Activated CD8-positive, alpha-beta T cell treated with anti-CD3 and anti-CD28 coated beads for 36 hours (primary cell): ENCODE measurements around the gene FOXQ1. TPM values are rescaled to one million over a fixed set of nuclear protein-coding genes. Genes with fewer than 3 reads are reported as not detected.
A peak's percentile ranks its signal among the peaks of the same experiment; 100 is the strongest.

Source experiments
- ATAC-seq: fragments of 200-7000 bp; cut with Tn5 transposase; one replicate; pipeline ENCODE4 v1.10.0; 2021; ENCODE audit warnings: mild to moderate bottlenecking, moderate library complexity
- CTCF ChIA-PET: fragments of 350-600 bp; sonication (Branson Sonifier 250); formaldehyde crosslinking; loops from one replicate; lab custom pipeline; 2021; ENCODE audit warnings: antibody characterized with exemption; lab: Charles Lee
- POLR2A ChIA-PET: fragments of 350-600 bp; sonication (Branson Sonifier 250); formaldehyde crosslinking; loops from one replicate; lab custom pipeline; 2021; ENCODE audit warnings: antibody characterized with exemption; lab: Charles Lee
- DNase-seq: peaks from one replicate; pipeline ENCODE4 v3.0.0-alpha.2; 2020
- H3K27ac Mint-ChIP-seq: one replicate; pipeline ENCODE4 v1.8.0; 2021; ENCODE audit warnings: mild to moderate bottlenecking, mixed read lengths
- H3K27me3 Mint-ChIP-seq: one replicate; pipeline ENCODE4 v1.8.0; 2021; ENCODE audit warnings: mixed read lengths
- H3K36me3 Mint-ChIP-seq: one replicate; pipeline ENCODE4 v1.8.0; 2021; ENCODE audit warnings: low read depth, mixed read lengths
- H3K4me1 Mint-ChIP-seq: one replicate; pipeline ENCODE4 v1.8.0; 2021; ENCODE audit warnings: low read depth, mixed read lengths
- H3K4me3 Mint-ChIP-seq: one replicate; pipeline ENCODE4 v1.8.0; 2021; ENCODE audit warnings: mild to moderate bottlenecking, moderate library complexity, mixed read lengths
- H3K9me3 Mint-ChIP-seq: one replicate; pipeline ENCODE4 v1.8.0; 2021; ENCODE audit warnings: mixed read lengths
- CTCF ChIP-seq: fragments of 200-600 bp; IDR thresholded peaks from one replicate; pipeline ENCODE4 v1.8.0; 2022; ENCODE audit warnings: antibody characterized with exemption, mild to moderate bottlenecking
- intact Hi-C: fragments of 100-400 bp; cut with micrococcal nuclease; formaldehyde crosslinking; loops from one replicate; pipeline ENCODE4 v1.10.0; 2022
- total RNA-seq, 2 experiments: library from RNA; stranded (reverse); gene quantifications; one replicate each; pipeline ENCODE4 v1.2.3, GENCODE V29; 2021

Gene FOXQ1
- total RNA-seq, 2 experiments from 2014 or later = not detected

- TF ChIP-seq CTCF = no peak
- H3K36me3 Mint-ChIP-seq = no peaks in the 10 kb centered on the region
- intact Hi-C loops = loop anchor here (5.0 kb wide), 1 partner anchor 65 kb away; no protein-coding TSS in a partner anchor
- H3K4me1 Mint-ChIP-seq = peaks cover 15% of the 10 kb centered on the region
- DNase-seq (no peak), ATAC-seq (no peak)
- H3K27ac Mint-ChIP-seq = no peak overlapping the region
- ChIA-PET POLR2A (no interaction called here), CTCF (no interaction called here)
- H3K27me3 Mint-ChIP-seq = peaks cover 62% of the 10 kb centered on the region
- peak overlapping the region; percentile 38 for H3K4me3 Mint-ChIP-seq
- no peaks in the 10 kb centered on the region for H3K9me3 Mint-ChIP-seq
Observed at GRCh38 chr6:1312203-1312472, 240 bp downstream of the FOXQ1 start.

- H3K27ac Mint-ChIP-seq = no peak overlapping the region
- CTCF ChIA-PET = interaction anchor here (1.0 kb wide), 1 partner anchor 11 kb away, joined by 3 read pairs; no protein-coding TSS in a partner anchor
Observed at GRCh38 chr6:1312473-1313367, 822 bp downstream of the FOXQ1 start.

GRCh38 chr6:1313384-1313766, 1.5 kb downstream of the FOXQ1 start:
- Mint-ChIP-seq H3K4me3 (no peak overlapping the region), H3K27ac (no peak overlapping the region), H3K4me1 (peaks cover 15% of the 10 kb centered on the region), H3K27me3 (peaks cover 55% of the 10 kb centered on the region), H3K36me3 (no peaks in the 10 kb centered on the region), H3K9me3 (no peaks in the 10 kb centered on the region)
- DNase-seq = no peak
- ChIA-PET POLR2A (no interaction called here), CTCF (interaction anchor here (1.0 kb wide), 1 partner anchor 10 kb away, joined by 3 read pairs; no protein-coding TSS in a partner anchor)
- no peak for TF ChIP-seq CTCF
- intact Hi-C loops = loop anchor here (5.0 kb wide), 1 partner anchor 64 kb away; no protein-coding TSS in a partner anchor
- ATAC-seq = peak; percentile 18

More at GRCh38 chr6:1312473-1313367, 822 bp downstream of the FOXQ1 start:
- Mint-ChIP-seq H3K36me3 (no peaks in the 10 kb centered on the region), H3K9me3 (no peaks in the 10 kb centered on the region), H3K4me3 (peak overlapping the region; percentile 38), H3K4me1 (peaks cover 15% of the 10 kb centered on the region), H3K27me3 (peaks cover 60% of the 10 kb centered on the region)
- POLR2A ChIA-PET = no interaction called here
- DNase-seq (peak; percentile 20), ATAC-seq (no peak)
- TF ChIP-seq CTCF = no peak
- intact Hi-C loops = loop anchor here (5.0 kb wide), 1 partner anchor 65 kb away; no protein-coding TSS in a partner anchor

- Mint-ChIP-seq H3K36me3 (no peaks in the 10 kb centered on the region), H3K4me3 (peak overlapping the region; percentile 32), H3K27ac (peak overlapping the region; percentile 61), H3K27me3 (peaks cover 52% of the 10 kb centered on the region), H3K9me3 (no peaks in the 10 kb centered on the region), H3K4me1 (peaks cover 15% of the 10 kb centered on the region)
- intact Hi-C loops = loop anchor here (5.0 kb wide), 1 partner anchor 63 kb away; no protein-coding TSS in a partner anchor
- DNase-seq (peak; percentile 39), ATAC-seq (peak; percentile 60)
- ChIA-PET POLR2A (no interaction called here), CTCF (no interaction called here)
- peak; percentile 26 for TF ChIP-seq CTCF
Observed at GRCh38 chr6:1313767-1314503, 2.0 kb downstream of the FOXQ1 start.
